Thyroid gland (tissue), 4 donors: ENCODE measurements around the gene NQO2.

ENCODE experiments used
- CTCF ChIP-seq, 6 experiments: fragments of 200-600 bp in 3 of 6; fragments of 450-650 bp in 3 of 6; sonication (generic) in 3 of 6; IDR thresholded peaks; one replicate each; pipeline ENCODE4 v1.5.1; 2016 to 2019; ENCODE audit warnings: antibody characterized with exemption in 6 of 6, mild to moderate bottlenecking in 2 of 6, inconsistent platforms in 1 of 6, moderate library complexity in 1 of 6
- POLR2A ChIP-seq, 2 donors: fragments of 450-650 bp; IDR thresholded peaks; one replicate each; pipeline ENCODE4 v1.6.1; 2017; ENCODE audit warnings: antibody characterized with exemption in 2 of 2, mild to moderate bottlenecking in 2 of 2, moderate library complexity in 1 of 2

- no peak for TF ChIP-seq CTCF (IDR thresholded peaks at IDR 0.05)
- TF ChIP-seq POLR2A (IDR thresholded peaks at IDR 0.05): no peak
Observed at GRCh38 chr6:3032986-3033385, 33.3 kb downstream of the NQO2 start.
